HG02588 (cell line): ENCODE data around the gene CACNG8.
"Not testable (repeated sequence)": the region's sequence is repeated elsewhere in the genome, so short reads cannot be mapped to it uniquely, and the experiment has no call there.

Experiments used
- ATAC-seq: cut with Tn5 transposase; IDR thresholded peaks from one replicate; pipeline ENCODE4 v1.9.1; 2021; ENCODE audit warnings: mild to moderate bottlenecking, moderate library complexity; ENCODE audit not compliant: unreplicated experiment

Gene CACNG8

GRCh38 chr19:54030895-54031586, 68.3 kb downstream of the CACNG8 start:
- ATAC-seq = no peak

- no peak for ATAC-seq
These were observed 72.8 kb downstream of the CACNG8 start for GRCh38 chr19:54035215-54036178.

GRCh38 chr19:54036542-54036941, 73.8 kb downstream of the CACNG8 start:
- not testable (repeated sequence) for ATAC-seq
